Measurements from ENCODE around the gene PAPPA. TPM values are rescaled to one million over a fixed set of nuclear protein-coding genes. Genes with fewer than 3 reads are reported as not detected.

The PAPPA gene
- total RNA-seq, 2 experiments from 2014 or later, result not detected

DNA sequence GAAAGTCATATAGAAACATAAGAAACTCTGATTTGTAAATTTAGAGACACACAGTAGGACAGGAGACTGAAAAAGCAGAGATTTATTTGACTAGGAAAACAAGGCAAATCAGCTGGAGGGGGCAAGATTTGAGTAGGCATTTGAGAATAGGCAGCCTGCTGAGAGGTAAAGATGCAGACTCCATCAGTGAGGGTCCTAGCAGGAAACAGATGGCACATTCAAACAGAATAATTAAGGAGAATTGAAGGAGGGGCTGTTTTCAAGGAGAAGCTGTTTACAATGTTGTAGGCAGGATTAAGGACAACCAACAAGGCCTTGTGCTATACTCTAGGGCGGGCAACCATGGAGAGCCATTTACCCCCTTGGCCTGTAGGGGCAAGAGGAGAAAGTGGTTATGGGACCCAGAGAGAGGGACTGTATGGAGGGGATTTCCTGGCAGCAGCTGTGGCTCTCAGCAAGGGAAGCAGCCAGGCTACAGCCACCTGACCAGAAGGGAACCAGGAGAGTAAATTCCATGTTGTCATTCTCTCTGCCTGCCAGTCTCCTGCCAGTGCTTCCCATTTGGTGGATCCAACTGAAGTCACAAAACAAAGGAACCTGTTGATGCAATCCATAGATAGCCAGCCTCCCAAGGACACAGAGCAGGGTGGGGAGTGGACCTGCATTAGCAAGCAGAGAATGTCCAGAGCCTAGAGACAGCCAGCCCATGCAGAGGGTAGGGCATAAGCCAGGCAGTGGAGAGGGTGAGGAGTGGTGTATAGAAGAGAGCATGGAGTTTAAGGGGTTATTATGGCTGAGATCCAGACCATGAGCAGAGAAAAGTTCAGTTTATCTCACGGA, 38.2 kb downstream of the PAPPA start:
- no peak for TF ChIP-seq EZH2phosphoT487 (IDR thresholded peaks at IDR 0.05; ENCODE audit: borderline replicate concordance, low read depth, low read length)
- intact Hi-C loops (cut with micrococcal nuclease; ENCODE audit: unreplicated experiment), result no loop called here
- Histone ChIP-seq H3K4me3 (ENCODE audit: low read depth, low read length, poor library complexity, severe bottlenecking) (no peak overlapping the region), H3K9me2 (ENCODE audit: insufficient read depth, low read length) (no peaks in the 10 kb centered on the region), H2AFZ (ENCODE audit: low read length) (no peak overlapping the region), H3K9me3 (ENCODE audit: low read length) (no peaks in the 10 kb centered on the region), H3K4me1 (ENCODE audit: insufficient read depth, low read length, poor library complexity, severe bottlenecking) (no peaks in the 10 kb centered on the region), H3K27ac (ENCODE audit: low read depth, low read length, poor library complexity, severe bottlenecking) (no peak overlapping the region), H4K20me1 (ENCODE audit: insufficient read depth, low read length) (no peaks in the 10 kb centered on the region), H3K4me2 (ENCODE audit: low read length) (no peak overlapping the region), H3K36me3 (ENCODE audit: insufficient read depth, low read length) (no peaks in the 10 kb centered on the region), H3K79me2 (ENCODE audit: insufficient read depth, low read depth, low read length) (no peaks in the 10 kb centered on the region)
- ChIA-PET POLR2A (no interaction called here), CTCF (ENCODE audit: unreplicated experiment) (no interaction called here)
- DNase-seq (ENCODE audit: low spot score), result no peak
- no TSS peak for BruUV-seq (replicated peaks)

DNA sequence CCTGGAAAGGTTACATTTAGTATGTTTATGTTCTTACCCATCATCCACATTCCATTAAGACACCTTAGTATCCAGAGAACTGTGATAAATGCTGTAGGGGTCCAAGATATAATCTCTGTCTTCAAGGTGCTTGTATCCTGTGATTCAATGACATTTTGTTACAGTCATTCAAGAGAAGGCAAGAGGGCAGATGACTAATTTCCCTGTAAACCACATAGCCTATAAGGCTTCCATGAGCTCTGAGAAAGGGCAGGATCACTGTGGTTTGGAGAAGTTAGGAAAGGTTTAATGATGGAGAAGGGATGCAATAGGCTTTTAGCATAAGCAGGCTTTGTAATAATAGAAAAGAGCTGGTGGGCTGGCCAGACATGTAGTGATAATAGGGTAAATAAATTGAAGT, 40.0 kb downstream of the PAPPA start:
- Histone ChIP-seq H3K9me3 (ENCODE audit: low read length) (no peaks in the 10 kb centered on the region), H3K4me3 (ENCODE audit: low read depth, low read length, poor library complexity, severe bottlenecking) (no peak overlapping the region), H4K20me1 (ENCODE audit: insufficient read depth, low read length) (no peaks in the 10 kb centered on the region), H3K79me2 (ENCODE audit: insufficient read depth, low read depth, low read length) (no peaks in the 10 kb centered on the region), H3K9me2 (ENCODE audit: insufficient read depth, low read length) (no peaks in the 10 kb centered on the region), H3K36me3 (ENCODE audit: insufficient read depth, low read length) (no peaks in the 10 kb centered on the region), H3K4me2 (ENCODE audit: low read length) (no peak overlapping the region), H2AFZ (ENCODE audit: low read length) (no peak overlapping the region), H3K27ac (ENCODE audit: low read depth, low read length, poor library complexity, severe bottlenecking) (no peak overlapping the region), H3K4me1 (ENCODE audit: insufficient read depth, low read length, poor library complexity, severe bottlenecking) (no peaks in the 10 kb centered on the region)
- ChIA-PET CTCF (ENCODE audit: unreplicated experiment) (no interaction called here), POLR2A (interaction anchor here (0.7 kb wide), 1 partner anchor 10 kb away, joined by 3 read pairs; no protein-coding TSS in a partner anchor)
- DNase-seq (ENCODE audit: low spot score), result no peak
- TF ChIP-seq, protein P1, sequence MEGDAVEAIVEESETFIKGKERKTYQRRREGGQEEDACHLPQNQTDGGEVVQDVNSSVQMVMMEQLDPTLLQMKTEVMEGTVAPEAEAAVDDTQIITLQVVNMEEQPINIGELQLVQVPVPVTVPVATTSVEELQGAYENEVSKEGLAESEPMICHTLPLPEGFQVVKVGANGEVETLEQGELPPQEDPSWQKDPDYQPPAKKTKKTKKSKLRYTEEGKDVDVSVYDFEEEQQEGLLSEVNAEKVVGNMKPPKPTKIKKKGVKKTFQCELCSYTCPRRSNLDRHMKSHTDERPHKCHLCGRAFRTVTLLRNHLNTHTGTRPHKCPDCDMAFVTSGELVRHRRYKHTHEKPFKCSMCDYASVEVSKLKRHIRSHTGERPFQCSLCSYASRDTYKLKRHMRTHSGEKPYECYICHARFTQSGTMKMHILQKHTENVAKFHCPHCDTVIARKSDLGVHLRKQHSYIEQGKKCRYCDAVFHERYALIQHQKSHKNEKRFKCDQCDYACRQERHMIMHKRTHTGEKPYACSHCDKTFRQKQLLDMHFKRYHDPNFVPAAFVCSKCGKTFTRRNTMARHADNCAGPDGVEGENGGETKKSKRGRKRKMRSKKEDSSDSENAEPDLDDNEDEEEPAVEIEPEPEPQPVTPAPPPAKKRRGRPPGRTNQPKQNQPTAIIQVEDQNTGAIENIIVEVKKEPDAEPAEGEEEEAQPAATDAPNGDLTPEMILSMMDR (conservative IDR thresholded peaks at IDR 0.05; ENCODE audit: low read length), result no peak
- no peak for TF ChIP-seq EZH2phosphoT487 (IDR thresholded peaks at IDR 0.05; ENCODE audit: borderline replicate concordance, low read depth, low read length)
- intact Hi-C loops (cut with micrococcal nuclease; ENCODE audit: unreplicated experiment), result no loop called here
- no TSS peak for BruUV-seq (replicated peaks)

DNA sequence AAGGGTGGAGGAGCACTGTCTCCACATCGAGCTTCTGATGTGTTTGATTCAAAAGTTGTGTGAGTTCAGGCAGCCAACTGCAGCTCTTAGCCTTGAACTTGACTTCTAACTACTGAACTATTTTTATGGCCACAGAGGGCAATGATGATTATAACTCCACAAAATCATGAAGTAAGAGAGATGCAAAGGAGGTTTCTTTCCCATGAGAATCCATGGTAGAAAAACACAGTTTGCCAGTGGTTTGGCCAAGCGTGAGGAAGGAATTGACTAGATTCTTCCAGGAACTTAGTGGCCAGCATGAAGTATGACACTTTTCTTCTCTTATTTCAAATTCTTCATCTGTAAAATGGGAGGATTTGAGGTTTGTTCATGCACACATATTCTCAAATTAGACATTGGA, 43.2 kb downstream of the PAPPA start:
- Histone ChIP-seq H3K79me2 (ENCODE audit: insufficient read depth, low read depth, low read length) (no peaks in the 10 kb centered on the region), H3K4me2 (ENCODE audit: low read length) (no peak overlapping the region), H4K20me1 (ENCODE audit: insufficient read depth, low read length) (no peaks in the 10 kb centered on the region), H2AFZ (ENCODE audit: low read length) (no peak overlapping the region), H3K4me1 (ENCODE audit: insufficient read depth, low read length, poor library complexity, severe bottlenecking) (no peaks in the 10 kb centered on the region), H3K27ac (ENCODE audit: low read depth, low read length, poor library complexity, severe bottlenecking) (no peak overlapping the region), H3K9me3 (ENCODE audit: low read length) (no peaks in the 10 kb centered on the region), H3K36me3 (ENCODE audit: insufficient read depth, low read length) (no peaks in the 10 kb centered on the region), H3K4me3 (ENCODE audit: low read depth, low read length, poor library complexity, severe bottlenecking) (no peak overlapping the region), H3K9me2 (ENCODE audit: insufficient read depth, low read length) (no peaks in the 10 kb centered on the region)
- ChIA-PET CTCF (ENCODE audit: unreplicated experiment) (interaction anchor here (0.6 kb wide), 1 partner anchor 429 kb away, joined by 3 read pairs; no protein-coding TSS in a partner anchor), POLR2A (interaction anchor here (0.6 kb wide), 1 partner anchor 31 kb away, joined by 5 read pairs; no protein-coding TSS in a partner anchor)
- BruUV-seq (replicated peaks), result no TSS peak
- DNase-seq (ENCODE audit: low spot score), result no peak
- TF ChIP-seq, protein P1 (conservative IDR thresholded peaks at IDR 0.05; ENCODE audit: low read length), result no peak
- TF ChIP-seq EZH2phosphoT487 (IDR thresholded peaks at IDR 0.05; ENCODE audit: borderline replicate concordance, low read depth, low read length), result no peak
- intact Hi-C loops (cut with micrococcal nuclease; ENCODE audit: unreplicated experiment), result no loop called here
